ENCODE measurements around the gene NOC2L.

NOC2L gene

GRCh38 chr1:929712-930632 is 29.1 kb downstream of the NOC2L start:
- no peak for DNase-seq (ENCODE audit: low read depth)

DNA sequence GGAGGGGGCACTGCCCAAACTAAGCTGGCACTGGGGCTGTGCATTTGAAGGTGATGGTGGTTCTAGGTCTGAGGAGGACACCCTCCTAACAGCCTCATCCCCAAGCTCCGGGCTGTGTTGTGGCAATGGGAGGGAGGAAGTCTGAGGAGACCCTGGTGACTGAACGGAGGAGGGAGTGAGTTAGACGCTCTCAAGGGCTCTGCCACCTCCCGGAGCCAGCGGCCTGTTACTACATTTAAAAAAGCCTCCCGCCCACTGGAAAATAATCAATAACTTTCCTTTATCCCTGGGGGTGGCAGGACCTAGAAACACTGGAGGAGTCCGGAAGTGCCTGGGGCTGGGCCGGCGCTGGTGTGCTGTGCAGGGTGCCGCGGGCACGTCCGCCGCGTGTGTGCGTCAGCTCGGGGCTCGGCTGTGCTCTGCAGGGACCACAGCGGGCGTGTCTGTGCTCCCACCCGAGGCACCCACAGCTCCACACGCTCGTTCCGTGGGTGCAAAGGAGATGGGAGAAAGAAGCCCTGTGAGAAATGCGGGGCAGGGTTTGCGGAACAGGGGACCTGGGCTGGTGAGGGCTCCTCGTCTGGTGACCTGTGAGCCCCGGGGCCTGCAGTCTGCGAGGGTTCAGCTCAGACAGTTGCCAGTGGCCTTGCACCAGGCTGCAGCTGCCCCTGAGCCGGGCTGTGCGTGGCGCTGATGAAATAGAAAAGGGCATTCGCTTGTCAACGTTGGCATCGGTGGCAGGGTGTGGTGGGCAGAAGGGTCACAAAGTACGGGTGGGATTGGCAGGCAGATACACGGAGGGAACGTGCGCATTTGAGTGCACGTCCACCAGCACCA is 30.0 kb downstream of the NOC2L start:
- no peak for DNase-seq (ENCODE audit: low read depth)

- no peak for DNase-seq (ENCODE audit: low read depth)
Measured at GRCh38 chr1:927748-928147, 31.3 kb downstream of the NOC2L start.

DNA sequence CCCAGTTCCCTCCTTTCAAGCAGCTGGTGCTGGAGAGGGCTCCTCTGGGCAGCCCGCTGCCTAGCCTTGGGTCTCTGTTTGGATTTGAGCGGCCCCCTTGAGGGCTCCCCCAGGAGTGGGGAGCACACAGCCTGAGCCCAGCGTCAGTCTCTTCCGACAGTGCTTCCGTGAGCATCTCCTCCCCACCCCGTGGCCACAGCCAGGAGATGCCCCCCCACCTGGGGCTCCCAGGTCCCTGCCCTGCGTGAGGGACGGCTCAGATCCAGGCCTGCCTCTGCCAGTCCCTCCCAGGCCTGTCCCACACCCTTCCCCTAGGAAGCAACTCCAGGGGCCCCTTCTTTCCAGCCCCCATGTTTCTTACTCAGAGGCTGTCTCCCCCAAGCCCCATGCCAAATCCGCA is 31.8 kb downstream of the NOC2L start:
- DNase-seq (ENCODE audit: low read depth) = no peak

- DNase-seq (ENCODE audit: low read depth) = no peak
Measured at GRCh38 chr1:925561-926421, 33.3 kb downstream of the NOC2L start.

DNA sequence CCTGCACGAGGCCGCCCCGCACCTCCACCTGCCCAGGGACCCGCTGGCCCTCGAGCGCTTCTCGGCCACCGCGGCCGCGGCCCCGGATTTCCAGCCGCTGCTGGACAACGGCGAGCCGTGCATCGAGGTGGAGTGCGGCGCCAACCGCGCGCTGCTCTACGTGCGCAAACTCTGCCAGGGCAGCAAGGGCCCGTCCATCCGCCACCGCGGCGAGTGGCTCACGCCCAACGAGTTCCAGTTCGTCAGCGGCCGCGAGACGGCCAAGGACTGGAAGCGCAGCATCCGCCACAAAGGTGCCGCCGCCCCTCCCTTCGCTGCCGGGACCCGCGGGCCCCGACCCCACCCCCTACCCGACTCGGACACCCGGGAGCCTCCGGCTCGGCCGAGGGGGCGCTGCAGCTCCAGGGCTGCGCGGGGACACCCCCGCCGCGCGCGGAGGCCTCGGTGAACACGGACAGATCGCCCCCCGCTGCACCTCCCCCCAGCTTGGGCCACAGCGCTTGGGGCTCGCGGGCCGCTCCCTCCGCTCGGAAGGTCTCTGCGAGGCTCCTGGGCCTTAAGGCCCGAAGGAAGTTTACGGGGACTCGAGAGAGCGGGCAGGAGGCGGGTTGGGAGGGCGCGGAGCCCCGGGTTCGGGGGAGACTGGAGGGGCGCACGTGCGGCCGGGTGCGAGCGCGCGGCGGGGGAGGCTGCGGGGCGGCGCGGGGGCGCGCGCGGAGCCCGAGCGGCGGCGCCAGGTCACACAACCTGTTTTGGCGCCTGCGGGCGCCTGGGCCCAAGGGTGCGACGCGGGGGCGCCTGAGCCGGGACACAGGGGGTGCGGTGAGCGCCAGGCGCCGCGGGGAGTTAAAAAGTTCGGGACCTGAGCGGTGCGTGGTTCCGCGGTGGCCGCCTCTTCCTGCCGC is 34.1 kb downstream of the NOC2L start:
- no peak for DNase-seq (ENCODE audit: low read depth)

DNA sequence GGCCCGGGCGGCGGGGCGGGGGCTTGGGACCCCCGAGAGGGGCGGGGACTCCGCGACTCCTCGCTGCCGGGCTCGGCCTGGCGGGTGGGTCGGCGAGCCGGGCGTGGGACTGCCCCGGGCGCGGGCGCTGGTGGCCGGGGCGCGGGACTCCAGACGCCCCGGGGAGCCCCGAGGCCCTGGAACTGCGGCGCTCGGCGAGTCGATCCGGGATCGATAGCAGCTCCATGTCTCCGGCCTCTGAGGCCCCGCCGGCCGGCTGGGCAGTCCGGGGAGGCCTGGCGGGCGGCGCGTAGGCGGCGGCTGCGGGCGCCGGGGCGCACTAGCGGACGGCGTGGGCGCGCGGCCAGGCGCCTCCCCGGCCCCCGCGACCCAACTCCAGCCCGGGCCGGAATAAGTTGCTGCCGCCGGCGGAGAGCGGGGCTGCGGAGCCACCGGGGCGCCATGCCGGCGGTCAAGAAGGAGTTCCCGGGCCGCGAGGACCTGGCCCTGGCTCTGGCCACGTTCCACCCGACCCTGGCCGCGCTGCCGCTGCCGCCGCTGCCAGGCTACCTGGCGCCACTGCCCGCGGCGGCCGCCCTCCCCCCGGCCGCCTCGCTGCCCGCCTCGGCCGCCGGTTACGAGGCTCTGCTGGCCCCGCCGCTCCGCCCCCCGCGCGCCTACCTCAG is 34.9 kb downstream of the NOC2L start:
- DNase-seq (ENCODE audit: low read depth) = no peak

- DNase-seq (ENCODE audit: low read depth) = no peak
Measured at GRCh38 chr1:923131-923990, 35.7 kb downstream of the NOC2L start, which contains the start of gene SAMD11. Gene SAMD11 (plus strand): TSS chr1:923923. CDS start chr1:924432, 509 bp downstream.

- DNase-seq (ENCODE audit: low read depth) = no peak
Measured at GRCh38 chr1:921011-921837, 37.8 kb downstream of the NOC2L start.

DNA sequence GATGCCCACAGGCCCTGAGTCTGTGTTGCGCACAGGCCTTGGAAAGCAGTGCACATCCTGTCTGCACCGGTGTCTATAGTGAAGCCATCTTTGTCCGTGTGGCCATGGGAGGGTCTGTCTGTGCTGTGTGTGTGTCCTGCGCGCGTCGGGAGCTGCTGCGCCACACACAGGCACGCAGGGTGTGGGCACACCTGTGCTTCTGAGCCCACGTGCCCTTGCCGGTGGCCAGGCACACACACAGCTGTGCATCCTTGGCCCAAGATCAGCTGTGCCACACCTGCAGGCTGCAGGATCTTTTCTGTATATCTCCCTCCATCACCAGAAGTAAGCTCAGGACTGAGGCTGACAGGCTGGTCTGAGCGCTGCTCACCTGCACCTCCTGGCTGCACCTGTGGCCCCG is 38.5 kb downstream of the NOC2L start:
- DNase-seq (ENCODE audit: low read depth) = no peak

DNA sequence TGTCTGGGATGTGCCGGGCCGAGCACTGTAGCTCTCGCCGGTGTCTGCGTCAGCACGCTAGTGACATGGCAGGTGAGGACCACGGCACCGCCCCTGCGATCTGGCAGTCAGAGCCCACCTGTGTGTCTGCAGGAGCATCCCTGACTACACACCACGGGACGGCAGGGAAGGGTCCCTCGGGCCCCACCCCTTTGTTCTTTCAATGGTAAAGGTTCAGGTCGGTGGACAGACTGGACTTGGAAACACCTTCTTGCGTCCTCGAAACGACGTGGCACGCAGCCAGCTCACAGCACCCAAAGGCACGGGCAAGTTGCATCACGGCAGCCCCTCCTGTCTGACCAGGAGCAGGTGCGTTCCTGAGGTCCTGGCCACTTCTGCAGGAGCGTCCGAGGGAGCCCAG is 39.0 kb downstream of the NOC2L start:
- DNase-seq (ENCODE audit: low read depth) = no peak

DNA sequence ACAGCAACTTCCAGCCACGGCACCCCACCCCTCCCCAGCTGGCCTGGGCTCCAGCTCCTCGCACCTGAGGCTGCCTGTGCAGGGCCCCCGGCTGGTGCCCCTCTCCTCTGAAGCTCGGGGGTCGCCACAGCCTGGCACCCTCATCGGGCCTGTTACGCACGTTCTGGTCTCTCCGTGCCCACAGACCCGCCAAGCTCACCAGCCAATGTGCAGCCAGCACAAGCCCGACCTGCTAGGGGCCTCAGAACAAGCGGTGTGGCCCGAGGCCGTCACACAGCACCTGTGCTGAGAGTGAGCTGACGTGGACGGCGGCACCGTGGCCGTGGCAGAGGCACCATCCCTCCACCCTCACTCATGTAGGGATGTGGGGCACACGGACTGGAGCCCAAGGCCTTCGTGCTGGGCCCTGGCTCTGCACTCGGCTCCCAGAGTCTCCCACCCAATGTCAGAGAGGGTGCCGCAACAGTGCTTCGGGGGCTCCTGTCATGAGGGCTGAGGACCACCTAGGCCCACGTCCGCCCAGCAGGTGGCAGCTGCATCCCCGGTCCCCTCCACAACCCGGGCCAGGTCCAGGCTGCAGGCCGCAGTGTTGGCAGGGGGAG is 39.7 kb downstream of the NOC2L start:
- DNase-seq (ENCODE audit: low read depth) = no peak

GRCh38 chr1:918843-919242 is 40.2 kb downstream of the NOC2L start:
- DNase-seq (ENCODE audit: low read depth) = no peak

- DNase-seq (ENCODE audit: low read depth) = no peak
Measured at GRCh38 chr1:918353-918752, 40.7 kb downstream of the NOC2L start.

- no peak for DNase-seq (ENCODE audit: low read depth)
Measured at GRCh38 chr1:917466-918091, 41.5 kb downstream of the NOC2L start.

DNA sequence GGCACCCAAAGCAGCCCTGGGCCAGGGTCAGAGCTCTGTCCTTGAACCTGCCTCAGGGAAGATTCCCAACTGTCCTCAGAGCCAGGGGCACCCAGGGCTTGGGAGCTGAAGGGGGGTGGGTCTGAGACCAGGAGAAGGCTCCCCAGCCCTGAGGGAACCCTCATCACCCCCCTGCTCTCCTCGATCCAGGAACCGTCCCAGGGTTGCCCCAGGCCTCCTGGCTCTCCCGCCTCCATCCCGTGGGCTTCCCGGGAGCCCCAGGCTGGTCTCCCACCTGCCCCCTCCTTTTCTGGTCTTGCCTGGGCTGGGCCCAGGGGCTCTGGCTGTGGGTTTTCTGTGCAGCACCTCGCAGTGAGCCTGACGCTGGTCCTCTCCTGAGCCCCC is 42.0 kb downstream of the NOC2L start:
- no peak for DNase-seq (ENCODE audit: low read depth)

DNA sequence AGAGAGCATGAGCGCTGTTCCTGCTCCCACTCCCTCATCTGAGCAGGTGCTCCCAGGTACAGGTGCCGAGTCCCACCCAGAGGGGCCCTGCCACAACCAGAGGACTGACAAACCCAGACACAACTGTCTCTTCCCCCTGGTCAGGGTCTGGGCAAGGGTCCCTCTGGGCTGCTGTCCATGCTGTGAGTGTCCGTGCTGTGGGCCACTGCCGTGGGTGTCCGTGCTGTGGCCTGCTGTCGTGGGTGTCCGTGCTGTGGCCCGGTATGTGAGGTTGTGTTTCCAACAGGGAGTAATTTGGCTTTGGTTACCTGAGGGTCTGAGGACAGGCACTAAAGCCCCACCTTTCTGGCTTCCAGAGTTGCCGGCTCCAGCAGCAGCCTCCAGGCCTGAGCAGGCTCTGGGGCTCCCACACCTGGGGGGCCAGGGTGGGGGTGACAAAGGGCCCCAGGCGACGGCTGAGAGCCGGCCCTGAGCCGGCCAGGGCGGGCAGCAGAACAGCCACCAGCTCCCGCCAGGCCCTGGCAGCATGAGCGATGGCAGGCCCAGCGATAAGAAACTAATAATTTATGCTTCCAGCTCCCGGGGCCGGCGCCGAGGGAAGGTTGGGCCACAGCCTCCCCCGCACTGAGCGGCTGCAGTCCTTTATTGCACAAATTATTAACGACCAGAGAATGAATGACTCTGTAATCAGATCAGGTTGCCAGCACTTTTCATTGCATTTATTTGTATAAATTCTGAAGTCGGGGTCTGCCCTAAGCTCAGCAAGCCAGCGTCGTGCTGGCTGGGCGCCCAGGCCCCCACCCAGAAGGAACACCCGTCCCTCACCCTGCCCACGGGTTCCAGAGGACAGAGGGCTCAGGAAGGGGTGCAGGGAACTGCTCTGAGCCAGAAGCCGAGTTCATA is 42.6 kb downstream of the NOC2L start:
- DNase-seq (ENCODE audit: low read depth) = no peak

Data from activated gamma-delta T cell treated with anti-CD3 and anti-CD28 coated beads, Interleukin-2, amount 50 U/mL, for 16 hours (primary cell).